GM18511 (cell line): Measurements from ENCODE around the gene GRB7.
"Not testable (repeated sequence)": the region's sequence is repeated elsewhere in the genome, so short reads cannot be mapped to it uniquely, and the experiment has no call there.

Experiments
- ATAC-seq: cut with Tn5 transposase; IDR thresholded peaks from one replicate; pipeline ENCODE4 v1.9.1; 2021; ENCODE audit warnings: mild to moderate bottlenecking, moderate library complexity; ENCODE audit not compliant: unreplicated experiment

Gene GRB7

GRCh38 chr17:39750131-39751015 is 12.6 kb downstream of the GRB7 start:
- ATAC-seq: no peak

- ATAC-seq: no peak
These were observed 13.3 kb downstream of the GRB7 start for GRCh38 chr17:39751016-39751543.

- ATAC-seq: no peak
These were observed 13.9 kb downstream of the GRB7 start for GRCh38 chr17:39751637-39752036.

- no peak for ATAC-seq
These were observed 14.6 kb downstream of the GRB7 start for GRCh38 chr17:39752241-39752881.

GRCh38 chr17:39753514-39754160 is 15.9 kb downstream of the GRB7 start:
- peak; percentile 17 for ATAC-seq

- peak; percentile 69 for ATAC-seq
These were observed 16.6 kb downstream of the GRB7 start for GRCh38 chr17:39754161-39754957.

- no peak for ATAC-seq
These were observed 17.3 kb downstream of the GRB7 start for GRCh38 chr17:39754958-39755553.

- no peak for ATAC-seq
These were observed 18.0 kb downstream of the GRB7 start for GRCh38 chr17:39755554-39756379.

GRCh38 chr17:39756380-39757079 is 18.8 kb downstream of the GRB7 start:
- no peak for ATAC-seq

- ATAC-seq: no peak
These were observed 19.5 kb downstream of the GRB7 start for GRCh38 chr17:39757176-39757662.

GRCh38 chr17:39757931-39758873 is 20.5 kb downstream of the GRB7 start:
- no peak for ATAC-seq

- no peak for ATAC-seq
These were observed 21.5 kb downstream of the GRB7 start for GRCh38 chr17:39759204-39759603.

GRCh38 chr17:39761861-39762496 is 24.2 kb downstream of the GRB7 start:
- no peak for ATAC-seq

- ATAC-seq: no peak
These were observed 25.5 kb downstream of the GRB7 start for GRCh38 chr17:39763051-39763820.

GRCh38 chr17:39764171-39764570 is 26.4 kb downstream of the GRB7 start:
- not testable (repeated sequence) for ATAC-seq

- ATAC-seq: no peak
These were observed 27.4 kb downstream of the GRB7 start for GRCh38 chr17:39765175-39765574.
